Endothelial cell (in vitro differentiated cells): ENCODE results near the gene LCTL. TPM values are rescaled to one million over a fixed set of nuclear protein-coding genes. Genes with fewer than 3 reads are reported as not detected.
A peak's percentile ranks its signal among the peaks of the same experiment; 100 is the strongest.

Source experiments
- DNase-seq: peaks from one replicate; pipeline ENCODE4 v3.0.0; 2021; ENCODE audit warnings: low spot score
- H3K27ac Mint-ChIP-seq: one replicate; pipeline ENCODE4 v1.8.0; 2021; ENCODE audit warnings: mixed read lengths, inconsistent platforms; ENCODE audit not compliant: unreplicated experiment
- H3K27me3 Mint-ChIP-seq: one replicate; pipeline ENCODE4 v1.8.0; 2021; ENCODE audit warnings: mild to moderate bottlenecking, moderate library complexity, mixed read lengths, inconsistent platforms; ENCODE audit not compliant: unreplicated experiment
- H3K36me3 Mint-ChIP-seq: one replicate; pipeline ENCODE4 v1.8.0; 2021; ENCODE audit warnings: mild to moderate bottlenecking, low read depth, mixed read lengths, inconsistent platforms; ENCODE audit not compliant: unreplicated experiment
- H3K4me1 Mint-ChIP-seq: one replicate; pipeline ENCODE4 v1.8.0; 2021; ENCODE audit warnings: mild to moderate bottlenecking, mixed read lengths, inconsistent platforms; ENCODE audit not compliant: unreplicated experiment
- H3K4me3 Mint-ChIP-seq: one replicate; pipeline ENCODE4 v1.8.0; 2021; ENCODE audit warnings: mild to moderate bottlenecking, mixed read lengths, inconsistent platforms; ENCODE audit not compliant: unreplicated experiment
- H3K9me3 Mint-ChIP-seq: one replicate; pipeline ENCODE4 v1.8.0; 2021; ENCODE audit warnings: mixed read lengths, inconsistent platforms; ENCODE audit not compliant: unreplicated experiment
- CTCF ChIP-seq: fragments of 200-600 bp; sonication (generic); IDR thresholded peaks from one replicate; pipeline ENCODE4 v1.5.0; 2021; ENCODE audit warnings: antibody characterized with exemption; ENCODE audit not compliant: unreplicated experiment
- total RNA-seq: library from RNA; stranded (reverse); fragmentation: NEBNext Ultra II Directional; extraction: Animal tissue kit (Norgen Biotek cat#: 25700); gene quantifications from one replicate; pipeline ENCODE4 v1.2.1, GENCODE V29; 2021; ENCODE audit not compliant: unreplicated experiment

LCTL gene
- total RNA-seq, 1 donor from 2014 or later, result not detected

GRCh38 chr15:66588971-66589370 is 23.2 kb upstream of the LCTL start:
- no peak for TF ChIP-seq CTCF
- DNase-seq, result no peak
- Mint-ChIP-seq H3K4me1 (peaks cover 14% of the 10 kb centered on the region), H3K27ac (no peak overlapping the region), H3K36me3 (no peaks in the 10 kb centered on the region), H3K4me3 (no peak overlapping the region), H3K27me3 (no peaks in the 10 kb centered on the region), H3K9me3 (no peaks in the 10 kb centered on the region)

GRCh38 chr15:66588537-66588936 is 22.7 kb upstream of the LCTL start:
- DNase-seq, result peak; percentile 55
- no peaks in the 10 kb centered on the region for H3K27me3 Mint-ChIP-seq
- no peak overlapping the region for H3K27ac Mint-ChIP-seq
- H3K4me3 Mint-ChIP-seq, result no peak overlapping the region
- peaks cover 14% of the 10 kb centered on the region for H3K4me1 Mint-ChIP-seq
- H3K9me3 Mint-ChIP-seq, result no peaks in the 10 kb centered on the region
- TF ChIP-seq CTCF, result peak; percentile 26
- H3K36me3 Mint-ChIP-seq, result no peaks in the 10 kb centered on the region

- no peak overlapping the region for H3K4me3 Mint-ChIP-seq
- no peak for DNase-seq
- H3K27ac Mint-ChIP-seq, result no peak overlapping the region
- H3K36me3 Mint-ChIP-seq, result no peaks in the 10 kb centered on the region
- no peaks in the 10 kb centered on the region for H3K27me3 Mint-ChIP-seq
- no peak for TF ChIP-seq CTCF
- H3K9me3 Mint-ChIP-seq, result no peaks in the 10 kb centered on the region
- peaks cover 9% of the 10 kb centered on the region for H3K4me1 Mint-ChIP-seq
These were observed 22.0 kb upstream of the LCTL start for GRCh38 chr15:66587749-66588148.

- no peak for TF ChIP-seq CTCF
These were observed 21.2 kb upstream of the LCTL start for GRCh38 chr15:66587020-66587419.

GRCh38 chr15:66586155-66586976 is 20.6 kb upstream of the LCTL start:
- Mint-ChIP-seq H3K9me3 (no peaks in the 10 kb centered on the region), H3K27me3 (no peaks in the 10 kb centered on the region), H3K4me3 (no peak overlapping the region), H3K36me3 (no peaks in the 10 kb centered on the region), H3K27ac (no peak overlapping the region), H3K4me1 (peaks cover 7% of the 10 kb centered on the region)
- no peak for DNase-seq
- no peak for TF ChIP-seq CTCF

More at GRCh38 chr15:66587020-66587419, 21.2 kb upstream of the LCTL start:
- Mint-ChIP-seq H3K9me3 (no peaks in the 10 kb centered on the region), H3K4me1 (peaks cover 7% of the 10 kb centered on the region), H3K36me3 (no peaks in the 10 kb centered on the region), H3K27me3 (no peaks in the 10 kb centered on the region), H3K4me3 (no peak overlapping the region), H3K27ac (no peak overlapping the region)
- DNase-seq, result no peak
